PC-9 (cell line): Measurements from ENCODE around the gene THOC7. TPM values are rescaled to one million over a fixed set of nuclear protein-coding genes. Genes with fewer than 3 reads are reported as not detected.

ENCODE experiments used
- BruUV-seq: library from RNA; stranded (reverse); fragments of 400-500 nt; replicated peaks from 2 replicates; lab custom pipeline; 2021; lab: Mats Ljungman, UMichigan
- CTCF ChIA-PET: fragments of 300-600 bp; sonication (Branson Sonifier 250); formaldehyde crosslinking; loops from one replicate; lab custom pipeline; 2022; ENCODE audit warnings: antibody characterized with exemption; lab: Charles Lee
- POLR2A ChIA-PET: fragments of 300-600 bp; sonication (Branson Sonifier 250); formaldehyde crosslinking; loops from one replicate; lab custom pipeline; 2022; ENCODE audit warnings: antibody characterized with exemption; ENCODE audit not compliant: unreplicated experiment; lab: Charles Lee
- DNase-seq, 2 experiments: peaks; one replicate each; pipeline versions ENCODE4 v3.0.0 to v3.0.0-alpha.2; 2015 to 2022; ENCODE audit warnings: mixed read lengths in 1 of 2
- H2AFZ ChIP-seq: fragments of 200-600 bp; sonication (generic); 2 replicates; pipeline ENCODE4 v1.8.1; 2017; ENCODE audit warnings: antibody characterized with exemption
- H3F3A ChIP-seq: fragments of 200-600 bp; sonication (generic); 2 replicates; pipeline ENCODE4 v1.8.1; 2017; ENCODE audit warnings: antibody characterized with exemption, mild to moderate bottlenecking, low read depth; ENCODE audit not compliant: insufficient read depth
- H3K27ac ChIP-seq: fragments of 200-600 bp; sonication (generic); 2 replicates; pipeline ENCODE4 v1.6.1; 2016; ENCODE audit warnings: mixed run types
- H3K27me3 ChIP-seq: fragments of 200-600 bp; sonication (generic); 2 replicates; pipeline ENCODE4 v1.6.1; 2016; ENCODE audit warnings: low read depth, mixed run types; ENCODE audit not compliant: insufficient read depth
- H3K36me3 ChIP-seq: fragments of 200-600 bp; sonication (generic); 2 replicates; pipeline ENCODE4 v1.6.1; 2016; ENCODE audit warnings: low read depth, mixed run types
- H3K4me1 ChIP-seq: fragments of 200-600 bp; sonication (generic); replicated peaks from 2 replicates; pipeline ENCODE4 v1.6.1; 2016; ENCODE audit warnings: mixed run types; ENCODE audit not compliant: insufficient read depth
- H3K4me2 ChIP-seq: fragments of 200-600 bp; sonication (generic); 2 replicates; pipeline ENCODE4 v1.6.1; 2017; ENCODE audit warnings: mixed run types
- H3K4me3 ChIP-seq: fragments of 200-600 bp; sonication (generic); 2 replicates; pipeline ENCODE4 v1.6.1; 2016; ENCODE audit warnings: mixed run types
- H3K79me2 ChIP-seq: fragments of 200-600 bp; sonication (generic); 2 replicates; pipeline ENCODE4 v1.6.1; 2017; ENCODE audit warnings: low read depth, mixed run types
- H3K9me2 ChIP-seq: fragments of 200-600 bp; sonication (generic); 2 replicates; pipeline ENCODE4 v1.8.1; 2017; ENCODE audit warnings: mild to moderate bottlenecking; ENCODE audit not compliant: insufficient read depth
- H3K9me3 ChIP-seq: fragments of 200-600 bp; sonication (generic); 2 replicates; pipeline ENCODE4 v1.8.1; 2016; ENCODE audit warnings: low read depth; ENCODE audit not compliant: insufficient read depth
- H4K20me1 ChIP-seq: fragments of 200-600 bp; sonication (generic); 2 replicates; pipeline ENCODE4 v1.8.1; 2017; ENCODE audit not compliant: insufficient read depth
- CTCF ChIP-seq: fragments of 200-600 bp; sonication (generic); conservative IDR thresholded peaks from 2 replicates; pipeline ENCODE4 v1.6.1; 2017; ENCODE audit warnings: mixed run types, antibody characterized with exemption, mild to moderate bottlenecking, moderate library complexity
- EZH2 ChIP-seq: fragments of 200-600 bp; sonication (generic); IDR thresholded peaks from 2 replicates; pipeline ENCODE4 v1.8.0; 2017; ENCODE audit warnings: antibody characterized with exemption, low read depth
- intact Hi-C: fragments of 100-400 bp; cut with micrococcal nuclease; formaldehyde crosslinking; loops from one replicate; pipeline ENCODE4 v1.10.0; 2022; ENCODE audit not compliant: unreplicated experiment
- total RNA-seq: library from RNA; stranded (reverse); gene quantifications from 2 replicates; pipeline ENCODE4 v1.2.3, GENCODE V29; 2021

THOC7 gene
- total RNA-seq, 1 experiment from 2014 or later, result 94.3 TPM

GRCh38 chr3:63809607-63810006 is 54.0 kb downstream of the THOC7 start:
- Histone ChIP-seq H3K4me2 (no peak overlapping the region), H3K4me3 (no peak overlapping the region), H3K9me2 (no peaks in the 10 kb centered on the region), H2AFZ (no peak overlapping the region), H3K4me1 (no peaks in the 10 kb centered on the region), H4K20me1 (no peaks in the 10 kb centered on the region), H3K9me3 (no peaks in the 10 kb centered on the region), H3K27me3 (no peaks in the 10 kb centered on the region), H3K79me2 (no peaks in the 10 kb centered on the region), H3K27ac (no peak overlapping the region), H3K36me3 (no peaks in the 10 kb centered on the region), H3F3A (no peaks in the 10 kb centered on the region)
- POLR2A ChIA-PET, result no interaction called here
- CTCF ChIA-PET, result no interaction called here
- no peak for DNase-seq
- TF ChIP-seq CTCF (no peak), EZH2 (no peak)
- intact Hi-C loops, result loop anchor here (10.0 kb wide), 1 partner anchor 1145 kb away; no protein-coding TSS in a partner anchor
- no TSS peak for BruUV-seq

GRCh38 chr3:63808633-63809032 is 55.0 kb downstream of the THOC7 start:
- Histone ChIP-seq H3K9me3 (no peaks in the 10 kb centered on the region), H3K4me2 (no peak overlapping the region), H4K20me1 (no peaks in the 10 kb centered on the region), H3K4me1 (no peaks in the 10 kb centered on the region), H3K79me2 (no peaks in the 10 kb centered on the region), H3K27me3 (no peaks in the 10 kb centered on the region), H3K27ac (no peak overlapping the region), H3K9me2 (no peaks in the 10 kb centered on the region), H3F3A (no peaks in the 10 kb centered on the region), H3K36me3 (no peaks in the 10 kb centered on the region), H3K4me3 (no peak overlapping the region), H2AFZ (no peak overlapping the region)
- DNase-seq, result no peak
- intact Hi-C loops, result no loop called here
- TF ChIP-seq CTCF (no peak), EZH2 (no peak)
- POLR2A ChIA-PET, result no interaction called here
- no TSS peak for BruUV-seq
- CTCF ChIA-PET, result no interaction called here

- no peak overlapping the region for H3K4me2 ChIP-seq
- no peaks in the 10 kb centered on the region for H3F3A ChIP-seq
- no peaks in the 10 kb centered on the region for H4K20me1 ChIP-seq
- POLR2A ChIA-PET, result no interaction called here
- H3K9me2 ChIP-seq, result no peaks in the 10 kb centered on the region
- H3K79me2 ChIP-seq, result no peaks in the 10 kb centered on the region
- no peak overlapping the region for H3K27ac ChIP-seq
- no peak overlapping the region for H3K4me3 ChIP-seq
- H3K9me3 ChIP-seq, result no peaks in the 10 kb centered on the region
- no peaks in the 10 kb centered on the region for H3K36me3 ChIP-seq
- H3K4me1 ChIP-seq, result no peaks in the 10 kb centered on the region
- no peak overlapping the region for H2AFZ ChIP-seq
- intact Hi-C loops, result no loop called here
- no peaks in the 10 kb centered on the region for H3K27me3 ChIP-seq
- CTCF ChIA-PET, result no interaction called here
- no peak for TF ChIP-seq EZH2
- no peak for TF ChIP-seq CTCF
- BruUV-seq, result no TSS peak
- no peak for DNase-seq
Observed at GRCh38 chr3:63807961-63808565, 55.5 kb downstream of the THOC7 start.
